Measurements from ENCODE around the gene PGM2.

The PGM2 gene

GRCh38 chr4:37860266-37860665 is 33.8 kb downstream of the PGM2 start:
- ATAC-seq = no peak
- Mint-ChIP-seq H3K4me3 (no peak overlapping the region), H3K4me1 (peaks cover 2% of the 10 kb centered on the region), H3K36me3 (ENCODE audit: low read depth) (peaks cover 36% of the 10 kb centered on the region), H3K9me3 (no peaks in the 10 kb centered on the region), H3K27me3 (no peaks in the 10 kb centered on the region), H3K27ac (no peak overlapping the region)
- no peak for DNase-seq

GRCh38 chr4:37862961-37863360 is 36.5 kb downstream of the PGM2 start:
- DNase-seq (no peak), ATAC-seq (no peak)
- H3K9me3 Mint-ChIP-seq = no peaks in the 10 kb centered on the region
- H3K4me3 Mint-ChIP-seq = no peak overlapping the region
- no peaks in the 10 kb centered on the region for H3K27me3 Mint-ChIP-seq
- H3K4me1 Mint-ChIP-seq = peaks cover 2% of the 10 kb centered on the region
- peaks cover 45% of the 10 kb centered on the region for H3K36me3 Mint-ChIP-seq (ENCODE audit: low read depth)
- no peak overlapping the region for H3K27ac Mint-ChIP-seq

- Mint-ChIP-seq H3K27ac (no peak overlapping the region), H3K36me3 (ENCODE audit: low read depth) (peaks cover 39% of the 10 kb centered on the region), H3K4me3 (no peak overlapping the region), H3K4me1 (peaks cover 2% of the 10 kb centered on the region), H3K27me3 (no peaks in the 10 kb centered on the region), H3K9me3 (no peaks in the 10 kb centered on the region)
- no peak for DNase-seq
- no peak for ATAC-seq
Observed at GRCh38 chr4:37864786-37865185, 38.3 kb downstream of the PGM2 start.

- peaks cover 2% of the 10 kb centered on the region for H3K4me1 Mint-ChIP-seq
- no peak overlapping the region for H3K4me3 Mint-ChIP-seq
- DNase-seq (no peak), ATAC-seq (no peak)
- peaks cover 39% of the 10 kb centered on the region for H3K36me3 Mint-ChIP-seq (ENCODE audit: low read depth)
- H3K9me3 Mint-ChIP-seq = no peaks in the 10 kb centered on the region
- no peak overlapping the region for H3K27ac Mint-ChIP-seq
- H3K27me3 Mint-ChIP-seq = no peaks in the 10 kb centered on the region
Observed at GRCh38 chr4:37865450-37865849, 39.0 kb downstream of the PGM2 start.

- H3K36me3 Mint-ChIP-seq (ENCODE audit: low read depth) = peaks cover 36% of the 10 kb centered on the region
- H3K4me1 Mint-ChIP-seq = peaks cover 6% of the 10 kb centered on the region
Observed at GRCh38 chr4:37867102-37867501, 40.6 kb downstream of the PGM2 start.

GRCh38 chr4:37868238-37868637 is 41.8 kb downstream of the PGM2 start:
- no peak for DNase-seq
- no peaks in the 10 kb centered on the region for H3K9me3 Mint-ChIP-seq
- ATAC-seq = no peak
- H3K27me3 Mint-ChIP-seq = no peaks in the 10 kb centered on the region
- H3K36me3 Mint-ChIP-seq (ENCODE audit: low read depth) = peaks cover 32% of the 10 kb centered on the region
- no peak overlapping the region for H3K27ac Mint-ChIP-seq
- H3K4me1 Mint-ChIP-seq = peaks cover 17% of the 10 kb centered on the region
- H3K4me3 Mint-ChIP-seq = no peak overlapping the region

More at GRCh38 chr4:37867102-37867501, 40.6 kb downstream of the PGM2 start:
- Mint-ChIP-seq H3K4me3 (no peak overlapping the region), H3K27me3 (no peaks in the 10 kb centered on the region), H3K9me3 (no peaks in the 10 kb centered on the region), H3K27ac (no peak overlapping the region)
- no peak for ATAC-seq
- no peak for DNase-seq

- H3K4me3 Mint-ChIP-seq = no peak overlapping the region
- no peaks in the 10 kb centered on the region for H3K9me3 Mint-ChIP-seq
- ATAC-seq (peak; percentile 49), DNase-seq (no peak)
- H3K27ac Mint-ChIP-seq = no peak overlapping the region
- peaks cover 20% of the 10 kb centered on the region for H3K4me1 Mint-ChIP-seq
- H3K36me3 Mint-ChIP-seq (ENCODE audit: low read depth) = peaks cover 16% of the 10 kb centered on the region
- no peaks in the 10 kb centered on the region for H3K27me3 Mint-ChIP-seq
Observed at GRCh38 chr4:37872310-37872988, 46.0 kb downstream of the PGM2 start.

GRCh38 chr4:37873386-37873785 is 46.9 kb downstream of the PGM2 start:
- ATAC-seq = peak; percentile 84
- H3K36me3 Mint-ChIP-seq (ENCODE audit: low read depth) = peaks cover 9% of the 10 kb centered on the region
- no peaks in the 10 kb centered on the region for H3K27me3 Mint-ChIP-seq

GRCh38 chr4:37876156-37876555 is 49.7 kb downstream of the PGM2 start:
- H3K4me1 Mint-ChIP-seq = peaks cover 20% of the 10 kb centered on the region
- no peaks in the 10 kb centered on the region for H3K27me3 Mint-ChIP-seq
- H3K36me3 Mint-ChIP-seq (ENCODE audit: low read depth) = peaks cover under 1% of the 10 kb centered on the region
- H3K4me3 Mint-ChIP-seq = no peak overlapping the region
- DNase-seq (no peak), ATAC-seq (no peak)
- H3K27ac Mint-ChIP-seq = no peak overlapping the region
- no peaks in the 10 kb centered on the region for H3K9me3 Mint-ChIP-seq

More at GRCh38 chr4:37873386-37873785, 46.9 kb downstream of the PGM2 start:
- DNase-seq = no peak
- H3K27ac Mint-ChIP-seq = no peak overlapping the region
- no peak overlapping the region for H3K4me3 Mint-ChIP-seq
- peaks cover 20% of the 10 kb centered on the region for H3K4me1 Mint-ChIP-seq
- no peaks in the 10 kb centered on the region for H3K9me3 Mint-ChIP-seq

- Mint-ChIP-seq H3K9me3 (no peaks in the 10 kb centered on the region), H3K36me3 (ENCODE audit: low read depth) (no peaks in the 10 kb centered on the region), H3K27me3 (no peaks in the 10 kb centered on the region), H3K4me1 (no peaks in the 10 kb centered on the region), H3K27ac (no peak overlapping the region), H3K4me3 (no peak overlapping the region)
- ATAC-seq (no peak), DNase-seq (no peak)
Observed at GRCh38 chr4:37879365-37879764, 52.9 kb downstream of the PGM2 start.

GRCh38 chr4:37881811-37882210 is 55.3 kb downstream of the PGM2 start:
- Mint-ChIP-seq H3K4me1 (peaks cover 10% of the 10 kb centered on the region), H3K9me3 (no peaks in the 10 kb centered on the region), H3K4me3 (no peak overlapping the region), H3K36me3 (ENCODE audit: low read depth) (no peaks in the 10 kb centered on the region), H3K27me3 (no peaks in the 10 kb centered on the region), H3K27ac (no peak overlapping the region)
- DNase-seq = no peak
- no peak for ATAC-seq

- H3K4me1 Mint-ChIP-seq = peaks cover 10% of the 10 kb centered on the region
- no peaks in the 10 kb centered on the region for H3K27me3 Mint-ChIP-seq
- DNase-seq (no peak), ATAC-seq (no peak)
- H3K4me3 Mint-ChIP-seq = no peak overlapping the region
- no peak overlapping the region for H3K27ac Mint-ChIP-seq
- H3K36me3 Mint-ChIP-seq (ENCODE audit: low read depth) = no peaks in the 10 kb centered on the region
- H3K9me3 Mint-ChIP-seq = no peaks in the 10 kb centered on the region
Observed at GRCh38 chr4:37882665-37883296, 56.3 kb downstream of the PGM2 start.

- peak; percentile 51 for ATAC-seq
- H3K36me3 Mint-ChIP-seq (ENCODE audit: low read depth) = no peaks in the 10 kb centered on the region
Observed at GRCh38 chr4:37884855-37885487, 58.5 kb downstream of the PGM2 start.

GRCh38 chr4:37885496-37885895 is 59.0 kb downstream of the PGM2 start:
- no peak for ATAC-seq
- no peaks in the 10 kb centered on the region for H3K9me3 Mint-ChIP-seq
- no peak for DNase-seq
- H3K27me3 Mint-ChIP-seq = peaks cover 2% of the 10 kb centered on the region
- H3K27ac Mint-ChIP-seq = no peak overlapping the region
- no peaks in the 10 kb centered on the region for H3K36me3 Mint-ChIP-seq (ENCODE audit: low read depth)
- peaks cover 24% of the 10 kb centered on the region for H3K4me1 Mint-ChIP-seq
- H3K4me3 Mint-ChIP-seq = no peak overlapping the region

More at GRCh38 chr4:37884855-37885487, 58.5 kb downstream of the PGM2 start:
- peaks cover 21% of the 10 kb centered on the region for H3K4me1 Mint-ChIP-seq
- no peak overlapping the region for H3K27ac Mint-ChIP-seq
- H3K4me3 Mint-ChIP-seq = peak overlapping the region; percentile 7
- DNase-seq = no peak
- no peaks in the 10 kb centered on the region for H3K9me3 Mint-ChIP-seq
- H3K27me3 Mint-ChIP-seq = peaks cover 2% of the 10 kb centered on the region
